Gastrocnemius medialis (tissue), 4 donors: Measurements from ENCODE around the gene CDK5R1. TPM values are rescaled to one million over a fixed set of nuclear protein-coding genes. Genes with fewer than 3 reads are reported as not detected.
A peak's percentile ranks its signal among the peaks of the same experiment; 100 is the strongest.
"Not testable (repeated sequence)": the region's sequence is repeated elsewhere in the genome, so short reads cannot be mapped to it uniquely, and the experiment has no call there.

Experiments used
- ATAC-seq, 2 donors: fragments of 150-250 bp; one replicate each; pipeline ENCODE4 v1.9.1; 2016
- DNase-seq, 2 donors: peaks; one replicate each; pipeline ENCODE4 v3.0.0-alpha.2; 2019
- H3K27ac ChIP-seq, 4 donors: fragments of 200-600 bp; sonication (generic); 1 replicate in 1 of 4; 2 replicates in 3 of 4; pipeline ENCODE4 v1.5.1; 2016 to 2018; ENCODE audit warnings: mild to moderate bottlenecking in 2 of 4, moderate library complexity in 1 of 4
- H3K27me3 ChIP-seq, 3 donors: fragments of 200-600 bp; sonication (generic) in 2 of 3; 1 replicate in 1 of 3; 2 replicates in 2 of 3; pipeline versions ENCODE4 v1.5.1 to v1.6.0; 2016 to 2019; ENCODE audit warnings: mild to moderate bottlenecking in 1 of 3, moderate library complexity in 1 of 3
- H3K36me3 ChIP-seq, 2 donors: fragments of 200-600 bp; sonication (generic) in 1 of 2; one replicate each; pipeline ENCODE4 v1.5.1; 2017 to 2018
- H3K4me1 ChIP-seq, 2 donors: fragments of 200-600 bp; sonication (generic) in 1 of 2; one replicate each; pipeline ENCODE4 v1.5.1; 2016 to 2017; ENCODE audit warnings: mild to moderate bottlenecking in 2 of 2
- H3K4me3 ChIP-seq, 4 donors: fragments of 200-600 bp; sonication (generic) in 3 of 4; 1 replicate in 1 of 4; 2 replicates in 3 of 4; pipeline ENCODE4 v1.5.1; 2016 to 2019; ENCODE audit warnings: mild to moderate bottlenecking in 2 of 4
- H3K9me3 ChIP-seq, 3 donors: fragments of 200-600 bp; sonication (generic) in 2 of 3; 1 replicate in 1 of 3; 2 replicates in 2 of 3; pipeline ENCODE4 v1.5.1; 2016 to 2019
- POLR2A ChIP-seq, 2 donors: fragments of 450-650 bp; IDR thresholded peaks; one replicate each; pipeline ENCODE4 v1.6.1; 2017; ENCODE audit warnings: antibody characterized with exemption in 2 of 2, mild to moderate bottlenecking in 2 of 2, moderate library complexity in 2 of 2
- in situ Hi-C, 4 donors: fragments of 200-750 bp; cut with MboI; loops; one replicate each; pipeline versions ENCODE4 v1.15.0 to v1.8.0; 2017; ENCODE audit warnings: low sequenced_read_pairs in 4 of 4
- intact Hi-C: fragments of 100-400 bp; cut with DNase I; formaldehyde crosslinking; loops from one replicate; pipeline ENCODE4 v1.15.1; 2023; ENCODE audit warnings: low total_unique reads
- total RNA-seq, 4 donors: library from RNA; depleted of rRNA; stranded (reverse); fragments of >200 nt; gene quantifications; one replicate each; pipeline versions ENCODE4 v1.1.0 to v1.2.3, GENCODE V29; 2016
- TF ChIP-seq, protein P1 (sequence below), 5 experiments: fragments of 450-650 bp in 3 of 5; fragments of 200-600 bp in 2 of 5; sonication (generic) in 2 of 5; IDR thresholded peaks in 4 of 5; conservative IDR thresholded peaks in 1 of 5; 1 replicate in 4 of 5; 2 replicates in 1 of 5; pipeline ENCODE4 v1.5.1; 2016 to 2019; ENCODE audit warnings: antibody characterized with exemption in 5 of 5, mild to moderate bottlenecking in 3 of 5, moderate library complexity in 3 of 5

The CDK5R1 gene
- total RNA-seq, 4 donors from 2014 or later: 0.15 to 2.2 (median 1.5) TPM

DNA sequence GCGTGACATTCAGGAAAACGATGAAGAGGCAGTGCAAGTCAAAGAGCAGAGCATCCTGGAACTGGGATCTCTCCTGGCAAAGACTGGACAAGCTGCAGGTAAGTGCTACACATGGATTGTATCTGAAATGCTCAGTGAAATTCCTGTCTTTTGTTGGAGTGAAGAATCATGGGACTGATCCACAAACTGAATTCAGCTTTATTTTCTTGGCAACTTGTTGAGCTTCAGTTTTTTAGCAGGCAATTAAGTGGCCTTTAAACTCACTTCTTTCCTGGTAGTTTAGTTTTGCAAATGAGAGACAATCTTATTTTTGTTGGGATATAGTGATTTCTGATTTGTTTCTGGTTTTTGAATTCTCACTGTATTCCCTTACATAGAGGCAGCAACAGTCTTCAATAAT is 39.8 kb upstream of the CDK5R1 start:
- no peaks in the 10 kb centered on the region for H3K9me3 ChIP-seq
- in situ Hi-C loops: no loop called here
- intact Hi-C loops: loop anchor here (5.0 kb wide), 1 partner anchor 105 kb away; the partner anchor contains the start of gene C17orf75
- H3K27ac ChIP-seq: peak overlapping the region in 3 of 4 donors; percentile 90 to 98 (median 98)
- no peaks in the 10 kb centered on the region for H3K27me3 ChIP-seq
- H3K4me1 ChIP-seq: peaks cover 32 to 46% of the 10 kb centered on the region in 2 donors
- TF ChIP-seq POLR2A (IDR thresholded peaks at IDR 0.05): no peak
- peak overlapping the region in 1 of 4 donors; percentile 90 for H3K4me3 ChIP-seq
- ATAC-seq: no peak
- DNase-seq: no peak
- peaks cover 0 to 52% of the 10 kb centered on the region in 2 donors for H3K36me3 ChIP-seq

DNA sequence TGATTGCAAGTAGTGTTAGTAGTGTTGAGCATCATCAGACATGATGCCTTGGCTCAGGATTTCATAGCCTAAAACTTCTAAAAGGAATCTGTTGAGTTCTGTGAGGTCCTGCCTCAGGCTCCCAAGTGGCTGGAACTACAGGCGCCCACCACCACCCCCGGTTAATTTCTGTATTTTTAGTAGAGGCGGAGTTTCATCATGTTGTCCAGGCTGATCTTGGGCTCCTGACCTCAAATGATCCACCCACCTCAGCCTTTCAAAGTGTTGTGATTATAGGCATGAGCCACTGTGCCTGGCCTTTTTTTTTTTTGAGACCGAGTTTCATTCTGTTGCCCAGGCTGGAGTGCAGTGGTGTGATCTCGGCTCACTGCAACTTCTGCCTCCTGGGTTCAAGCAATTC is 36.8 kb upstream of the CDK5R1 start:
- no peak overlapping the region for H3K4me3 ChIP-seq
- H3K36me3 ChIP-seq: peaks cover 0 to 82% of the 10 kb centered on the region in 2 donors

DNA sequence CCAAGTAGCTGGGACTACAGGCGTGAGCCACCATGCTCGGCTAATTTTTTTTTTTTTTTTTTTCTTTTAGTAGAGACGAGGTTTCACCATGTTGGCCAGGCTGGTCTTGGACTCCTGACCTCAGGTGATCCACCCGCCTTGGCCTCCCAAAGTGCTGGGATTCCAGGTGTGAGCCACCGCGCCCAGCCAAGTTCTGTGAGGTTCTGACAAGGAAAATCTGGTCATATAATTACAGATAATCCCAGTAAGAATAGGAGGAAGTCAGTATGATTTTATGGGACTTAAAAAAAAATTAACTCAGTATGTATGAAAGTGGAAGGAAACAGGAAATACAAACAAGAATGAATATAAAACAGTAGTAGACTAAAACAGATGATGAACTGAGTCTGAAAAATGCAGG is 36.4 kb upstream of the CDK5R1 start:
- DNase-seq, H3K27ac ChIP-seq, ATAC-seq, intact Hi-C loops, H3K4me3 ChIP-seq, H3K27me3 ChIP-seq, H3K9me3 ChIP-seq: not testable (repeated sequence)
- in situ Hi-C loops: loop anchor here in 1 of 4 donors (25.0 kb wide), 1 partner anchor 312 kb away; no protein-coding TSS in a partner anchor
- H3K4me1 ChIP-seq: peaks cover 32 to 41% of the 10 kb centered on the region in 2 donors
- H3K36me3 ChIP-seq: peaks cover 0 to 86% of the 10 kb centered on the region in 2 donors

More for the DNA sequence above, 36.8 kb upstream of the CDK5R1 start:
- Histone ChIP-seq H3K9me3 (no peaks in the 10 kb centered on the region), H3K27me3 (no peaks in the 10 kb centered on the region), H3K27ac (no peak overlapping the region), H3K4me1 (peaks cover 33 to 41% of the 10 kb centered on the region in 2 donors)
- DNase-seq: no peak
- intact Hi-C loops (loop anchor here (5.0 kb wide), 1 partner anchor 108 kb away; the partner anchor contains the start of gene C17orf75), in situ Hi-C loops (loop anchor here in 1 of 4 donors (25.0 kb wide), 1 partner anchor 312 kb away; no protein-coding TSS in a partner anchor)
- no peak for TF ChIP-seq POLR2A (IDR thresholded peaks at IDR 0.05)
- TF ChIP-seq, protein P1, sequence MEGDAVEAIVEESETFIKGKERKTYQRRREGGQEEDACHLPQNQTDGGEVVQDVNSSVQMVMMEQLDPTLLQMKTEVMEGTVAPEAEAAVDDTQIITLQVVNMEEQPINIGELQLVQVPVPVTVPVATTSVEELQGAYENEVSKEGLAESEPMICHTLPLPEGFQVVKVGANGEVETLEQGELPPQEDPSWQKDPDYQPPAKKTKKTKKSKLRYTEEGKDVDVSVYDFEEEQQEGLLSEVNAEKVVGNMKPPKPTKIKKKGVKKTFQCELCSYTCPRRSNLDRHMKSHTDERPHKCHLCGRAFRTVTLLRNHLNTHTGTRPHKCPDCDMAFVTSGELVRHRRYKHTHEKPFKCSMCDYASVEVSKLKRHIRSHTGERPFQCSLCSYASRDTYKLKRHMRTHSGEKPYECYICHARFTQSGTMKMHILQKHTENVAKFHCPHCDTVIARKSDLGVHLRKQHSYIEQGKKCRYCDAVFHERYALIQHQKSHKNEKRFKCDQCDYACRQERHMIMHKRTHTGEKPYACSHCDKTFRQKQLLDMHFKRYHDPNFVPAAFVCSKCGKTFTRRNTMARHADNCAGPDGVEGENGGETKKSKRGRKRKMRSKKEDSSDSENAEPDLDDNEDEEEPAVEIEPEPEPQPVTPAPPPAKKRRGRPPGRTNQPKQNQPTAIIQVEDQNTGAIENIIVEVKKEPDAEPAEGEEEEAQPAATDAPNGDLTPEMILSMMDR (IDR thresholded peaks at IDR 0.05 in 4 of 5, conservative IDR thresholded peaks at IDR 0.05 in 1 of 5): no peak
- no peak for ATAC-seq

DNA sequence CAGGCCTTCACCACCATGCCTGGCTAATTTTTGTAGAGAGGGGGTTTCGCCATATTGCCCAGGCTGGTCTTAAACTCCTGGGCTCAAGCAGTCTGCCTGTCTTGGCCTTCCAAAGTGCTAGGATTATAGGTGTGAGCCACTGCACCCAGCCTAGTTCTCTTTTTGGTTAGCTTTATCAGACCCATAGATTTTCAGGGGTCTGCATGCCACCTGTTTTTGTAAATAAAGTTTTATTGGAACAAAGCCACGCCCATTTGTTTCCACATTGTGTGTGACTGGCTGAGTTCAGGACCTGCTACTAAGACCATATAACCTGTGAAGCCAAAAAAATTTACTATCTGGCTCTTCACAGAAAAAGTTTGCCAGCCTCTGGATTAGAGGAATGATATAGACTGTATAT is 34.9 kb upstream of the CDK5R1 start:
- in situ Hi-C loops (loop anchor here in 1 of 4 donors (25.0 kb wide), 1 partner anchor 310 kb away; no protein-coding TSS in a partner anchor), intact Hi-C loops (no loop called here)
- Histone ChIP-seq H3K4me3 (no peak overlapping the region), H3K27me3 (no peaks in the 10 kb centered on the region), H3K9me3 (no peaks in the 10 kb centered on the region), H3K36me3 (peaks cover 0 to 98% of the 10 kb centered on the region in 2 donors), H3K4me1 (peaks cover 18 to 27% of the 10 kb centered on the region in 2 donors), H3K27ac (peak overlapping the region in 1 of 4 donors; percentile 2)
- DNase-seq: no peak
- no peak for TF ChIP-seq POLR2A (IDR thresholded peaks at IDR 0.05)
- TF ChIP-seq, protein P1 (IDR thresholded peaks at IDR 0.05 in 4 of 5, conservative IDR thresholded peaks at IDR 0.05 in 1 of 5): no peak
- ATAC-seq: no peak

DNA sequence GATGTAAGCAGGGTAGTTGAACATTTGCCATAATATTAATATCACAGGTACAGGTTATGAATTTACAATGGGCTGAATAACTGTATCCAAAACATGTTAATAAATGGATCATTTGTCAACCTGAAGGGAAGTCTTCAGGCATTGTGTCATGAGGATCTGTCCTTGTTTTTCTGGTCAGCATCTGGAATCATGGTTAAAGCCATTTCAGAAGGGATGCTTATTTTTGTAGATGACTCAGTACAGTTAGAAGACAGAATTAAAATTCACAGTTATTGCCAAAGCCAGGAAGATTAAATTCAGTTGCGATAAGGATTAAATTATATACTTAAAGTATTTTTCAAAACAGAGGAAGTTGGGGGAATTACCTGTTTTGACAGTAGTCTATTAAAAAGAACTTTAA is 34.5 kb upstream of the CDK5R1 start:
- H3K9me3 ChIP-seq: no peaks in the 10 kb centered on the region
- H3K4me3 ChIP-seq: no peak overlapping the region
- H3K36me3 ChIP-seq: peaks cover 0 to 98% of the 10 kb centered on the region in 2 donors
- peaks cover 14 to 23% of the 10 kb centered on the region in 2 donors for H3K4me1 ChIP-seq
- ATAC-seq (no peak), DNase-seq (no peak)
- no peak for TF ChIP-seq POLR2A (IDR thresholded peaks at IDR 0.05)
- TF ChIP-seq, protein P1 (IDR thresholded peaks at IDR 0.05 in 4 of 5, conservative IDR thresholded peaks at IDR 0.05 in 1 of 5): no peak
- H3K27ac ChIP-seq: peak overlapping the region in 1 of 4 donors; percentile 2
- H3K27me3 ChIP-seq: no peaks in the 10 kb centered on the region
- intact Hi-C loops: no loop called here
- in situ Hi-C loops: loop anchor here in 1 of 4 donors (25.0 kb wide), 1 partner anchor 310 kb away; no protein-coding TSS in a partner anchor
